HG03066 (cell line): ENCODE data around the gene GBP7.
"Not testable (repeated sequence)": the region's sequence is repeated elsewhere in the genome, so short reads cannot be mapped to it uniquely, and the experiment has no call there.

Experiments
- ATAC-seq: cut with Tn5 transposase; IDR thresholded peaks from one replicate; pipeline ENCODE4 v1.9.1; 2021; ENCODE audit warnings: low read depth; ENCODE audit not compliant: unreplicated experiment

The GBP7 gene

DNA sequence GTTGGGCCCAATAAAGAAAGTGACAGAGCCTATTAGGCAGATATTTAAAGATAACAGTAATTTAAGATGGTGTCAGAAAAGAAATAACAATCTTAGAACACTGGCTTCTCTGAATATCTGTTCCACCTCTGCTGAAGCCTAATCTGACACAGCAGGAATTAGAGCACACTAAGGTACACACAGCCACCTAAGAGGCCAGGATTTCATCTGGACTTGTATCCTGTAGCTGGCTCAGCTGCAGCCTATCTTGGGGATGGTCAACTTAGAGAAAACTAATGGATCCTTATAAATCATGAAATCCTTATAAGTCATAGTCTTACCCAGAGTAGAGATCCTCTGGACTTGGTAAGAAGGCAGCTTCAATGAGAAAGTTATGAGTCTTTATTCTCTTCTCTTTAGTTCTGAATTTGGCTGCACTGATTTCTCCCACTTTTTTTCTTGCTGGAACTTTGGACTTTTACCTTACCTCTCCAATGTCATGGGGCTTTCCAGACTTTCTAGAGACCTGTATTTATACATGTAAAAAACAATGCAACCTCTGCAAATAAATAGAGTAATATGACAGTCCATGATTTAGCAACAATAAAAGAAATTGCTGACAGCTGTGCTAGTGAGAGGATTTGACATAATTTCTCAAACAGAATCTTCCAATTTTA, at the start of gene GBP7:
Gene GBP7 (minus strand): TSS at position 403 of the 656 bp plus-strand sequence. CDS start 4,068 bp downstream, outside the sequence.
- ATAC-seq: no peak

DNA sequence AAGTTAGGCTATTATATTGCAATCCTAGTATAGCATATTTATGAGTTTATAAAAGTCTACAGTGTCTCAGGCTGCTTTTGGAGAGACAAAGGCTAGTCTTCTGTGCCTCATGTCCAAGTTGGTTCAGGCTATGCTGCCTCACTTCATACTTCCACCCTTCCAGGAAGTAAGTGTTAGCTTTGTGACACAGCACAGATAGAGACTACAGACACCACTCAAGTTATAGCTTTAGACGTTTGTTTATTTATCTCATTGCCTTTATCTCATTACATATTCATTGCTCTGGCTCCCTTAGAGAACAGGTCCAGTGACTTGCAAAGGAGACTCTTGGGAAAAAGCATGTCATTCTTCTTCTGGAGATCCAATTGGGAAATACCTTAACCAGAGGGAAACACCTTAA, 45.5 kb upstream of the GBP7 start:
- no peak for ATAC-seq

DNA sequence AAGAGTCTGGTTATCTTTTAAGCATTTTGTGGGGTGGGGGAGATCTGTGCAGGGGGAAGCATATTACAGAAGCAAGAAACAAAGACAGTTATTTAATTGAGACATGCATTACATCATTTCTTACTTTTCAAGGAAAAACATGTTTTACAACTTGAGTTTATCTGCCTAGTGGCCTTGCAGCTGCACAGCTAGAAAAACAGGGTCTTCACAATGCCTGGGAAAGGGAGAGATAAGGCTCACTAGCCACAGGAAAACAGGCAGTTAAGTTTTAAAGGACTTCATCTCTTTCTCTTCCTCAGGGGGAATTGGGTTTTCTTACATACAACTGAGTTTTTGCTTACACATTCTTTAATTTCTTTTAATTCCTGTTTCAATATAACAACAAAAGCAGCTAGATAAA, 44.0 kb upstream of the GBP7 start:
- ATAC-seq: not testable (repeated sequence)

DNA sequence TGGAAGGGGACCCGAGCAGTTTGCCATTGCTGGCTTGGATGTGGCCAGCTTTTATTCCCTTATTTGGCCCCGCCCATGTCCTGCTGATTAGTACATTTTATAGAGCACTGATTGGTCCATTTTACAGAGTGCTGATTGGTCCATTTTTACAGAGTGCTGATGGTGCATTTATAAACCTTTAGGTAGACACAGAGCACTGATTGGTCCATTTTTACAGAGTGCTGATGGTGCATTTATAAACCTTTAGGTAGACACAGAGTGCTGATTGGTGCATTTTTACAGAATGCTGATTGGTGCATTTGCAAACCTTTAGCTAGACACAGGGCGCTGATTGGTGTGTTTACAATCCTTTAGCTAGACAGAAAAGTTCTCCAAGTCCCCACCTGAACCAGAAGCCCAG, 43.1 kb upstream of the GBP7 start:
- ATAC-seq: not testable (repeated sequence)

- ATAC-seq: no peak
Measured at GRCh38 chr1:89213347-89213746, 37.5 kb upstream of the GBP7 start.

GRCh38 chr1:89211035-89211634, 35.3 kb upstream of the GBP7 start:
- ATAC-seq: no peak

GRCh38 chr1:89206373-89206772, 30.6 kb upstream of the GBP7 start:
- no peak for ATAC-seq

DNA sequence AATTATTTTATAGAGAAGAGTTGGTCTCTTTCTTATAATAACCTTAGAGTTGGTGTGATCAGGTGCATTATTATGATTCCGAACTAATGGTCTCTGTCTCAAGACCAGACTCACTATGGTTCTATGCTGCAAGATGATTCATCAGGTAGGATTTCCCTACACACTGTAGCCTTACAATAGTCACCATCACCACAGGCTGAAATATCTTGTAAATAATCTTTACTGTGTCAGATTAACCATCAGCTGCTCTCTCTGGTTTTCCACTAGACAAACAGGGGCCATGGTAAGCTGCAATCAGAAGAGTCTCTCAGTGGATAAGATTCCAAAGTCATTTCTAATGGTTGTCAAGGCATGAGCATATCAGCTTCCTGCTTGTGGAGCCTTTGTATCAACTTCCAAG, 27.4 kb upstream of the GBP7 start:
- ATAC-seq: no peak

DNA sequence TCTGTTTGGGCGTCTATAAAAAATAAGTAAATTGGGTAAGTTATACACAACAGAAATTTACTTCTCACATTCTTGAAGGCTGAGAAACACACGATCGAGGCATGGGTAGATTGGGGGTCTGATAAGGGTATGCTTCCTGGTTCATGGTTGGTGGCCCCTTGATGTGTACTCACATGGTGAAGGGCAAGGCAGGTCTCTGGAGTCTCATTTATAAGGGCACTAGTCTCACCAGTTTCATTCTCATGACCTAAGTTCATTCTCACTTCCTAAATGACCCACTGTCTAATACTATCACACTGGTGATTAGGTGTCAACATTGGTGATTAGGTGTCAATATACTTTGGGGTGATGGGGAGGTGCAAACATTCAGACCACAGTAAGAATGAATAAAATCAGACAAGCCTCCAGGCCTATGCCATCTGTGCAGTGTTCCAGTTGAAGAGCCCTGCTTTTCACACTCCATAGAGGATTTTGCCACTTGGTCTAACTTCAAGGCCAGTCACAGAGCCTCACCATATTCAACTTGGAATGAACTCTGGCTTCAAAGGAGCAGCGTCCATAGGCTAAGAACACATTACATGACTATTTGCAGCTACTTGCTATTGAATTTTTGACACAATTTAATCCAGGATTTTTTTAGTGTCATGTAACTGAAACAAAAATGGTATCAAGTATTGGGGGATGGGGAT, 25.4 kb upstream of the GBP7 start:
- peak; percentile 65 for ATAC-seq

- no peak for ATAC-seq
Measured at GRCh38 chr1:89200663-89201062, 24.9 kb upstream of the GBP7 start.

DNA sequence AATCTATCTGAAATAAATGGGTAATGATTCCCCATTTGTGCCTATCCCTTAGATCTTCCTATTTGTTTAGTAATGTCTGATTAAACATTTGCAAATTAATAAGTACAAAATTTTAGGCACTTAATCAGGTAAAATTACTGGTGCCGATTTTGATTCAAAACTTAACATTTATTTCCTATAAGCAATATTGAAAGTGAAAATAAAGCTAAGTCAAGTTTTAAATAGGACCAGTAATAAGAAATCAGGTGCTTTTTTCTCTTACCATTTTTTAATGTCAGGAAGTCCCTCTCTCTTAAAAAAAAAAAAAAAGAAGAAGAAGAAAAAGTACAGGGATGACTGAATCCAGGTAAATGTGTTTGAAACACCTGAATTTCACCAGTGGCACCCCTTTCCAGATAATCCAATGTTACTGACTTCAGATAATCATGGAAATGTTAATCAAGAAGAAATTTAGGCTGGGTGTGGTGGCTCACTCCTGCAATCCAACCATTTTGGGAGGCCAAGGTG, 23.8 kb upstream of the GBP7 start:
- no peak for ATAC-seq

DNA sequence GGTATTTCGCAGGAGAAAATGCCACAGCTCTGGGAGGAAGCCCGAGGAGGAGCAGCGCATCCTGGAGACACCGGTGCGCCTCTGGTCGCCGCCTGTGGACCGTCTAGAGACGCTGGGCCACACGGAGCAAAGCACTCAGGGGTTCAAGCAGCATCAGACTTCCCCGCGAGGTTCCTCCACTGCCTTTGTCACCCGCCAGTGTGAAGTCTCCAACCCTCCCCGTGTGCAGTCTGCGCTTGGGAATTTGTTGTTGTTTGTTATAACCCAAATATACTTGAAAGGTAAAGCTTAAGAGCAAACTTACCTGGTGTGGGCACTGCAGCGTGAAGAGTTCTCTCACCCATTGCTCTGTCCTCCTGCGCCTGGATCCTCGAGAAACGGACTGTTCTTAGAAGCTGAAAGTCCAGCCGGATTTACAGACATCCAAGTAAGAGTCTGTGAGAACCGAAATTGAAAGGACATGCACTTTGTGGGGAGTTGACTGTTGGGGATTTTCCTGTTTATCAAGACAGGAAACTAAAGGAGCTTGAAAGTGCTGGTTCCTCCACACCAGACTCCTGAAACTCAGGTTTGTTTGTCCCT, 22.8 kb upstream of the GBP7 start, which contains the start of gene GBP4:
Gene GBP4 (minus strand): TSS at position 452 of the 582 bp plus-strand sequence. CDS start 108 bp downstream, at position 344.
- peak; percentile 59 for ATAC-seq

DNA sequence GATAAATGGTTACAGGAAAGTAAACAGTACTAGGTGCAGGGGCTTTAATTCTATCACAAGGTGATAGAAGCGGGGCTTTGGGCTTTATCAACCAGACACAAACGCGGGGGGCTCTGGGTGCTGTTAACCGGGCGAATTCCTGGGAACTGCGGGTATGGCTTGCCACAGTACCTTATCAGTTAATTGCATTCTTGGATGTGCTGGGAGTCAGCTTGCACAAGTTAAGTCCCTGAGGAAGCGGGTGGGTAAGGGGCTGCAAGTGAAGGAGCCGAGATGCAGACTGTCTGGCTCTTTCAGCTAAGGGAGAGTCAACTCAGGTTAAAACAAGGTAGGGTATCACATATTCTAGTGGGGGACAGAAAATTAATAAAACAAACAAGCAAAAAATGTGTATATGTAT, 22.3 kb upstream of the GBP7 start:
- ATAC-seq: no peak

- ATAC-seq: no peak
Measured at GRCh38 chr1:89195476-89195875, 19.7 kb upstream of the GBP7 start.

DNA sequence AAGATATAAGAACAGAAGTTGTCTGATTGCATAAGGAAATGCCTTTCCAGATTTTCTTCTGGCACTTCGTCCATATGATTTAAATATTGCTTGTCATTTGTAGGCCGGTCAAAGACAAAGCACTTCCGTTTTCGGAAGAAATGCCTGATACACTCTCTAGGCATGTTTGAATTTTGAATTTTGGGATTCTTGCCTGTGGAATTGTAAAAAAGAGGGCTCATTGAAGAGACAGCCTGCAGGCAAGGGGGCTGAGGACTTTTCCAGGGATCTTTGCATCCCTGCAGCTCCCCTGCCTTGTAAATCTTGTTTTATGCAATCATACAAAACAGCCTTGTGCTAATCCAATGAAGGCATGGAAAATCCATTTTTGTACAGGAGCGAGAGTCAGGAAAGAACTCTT, 15.5 kb upstream of the GBP7 start:
- no peak for ATAC-seq

- ATAC-seq: no peak
Measured at GRCh38 chr1:89190017-89190416, 14.2 kb upstream of the GBP7 start.

- ATAC-seq: no peak
Measured at GRCh38 chr1:89179343-89179742, 3.5 kb upstream of the GBP7 start.

GRCh38 chr1:89176971-89177370, 1.2 kb upstream of the GBP7 start:
- no peak for ATAC-seq

DNA sequence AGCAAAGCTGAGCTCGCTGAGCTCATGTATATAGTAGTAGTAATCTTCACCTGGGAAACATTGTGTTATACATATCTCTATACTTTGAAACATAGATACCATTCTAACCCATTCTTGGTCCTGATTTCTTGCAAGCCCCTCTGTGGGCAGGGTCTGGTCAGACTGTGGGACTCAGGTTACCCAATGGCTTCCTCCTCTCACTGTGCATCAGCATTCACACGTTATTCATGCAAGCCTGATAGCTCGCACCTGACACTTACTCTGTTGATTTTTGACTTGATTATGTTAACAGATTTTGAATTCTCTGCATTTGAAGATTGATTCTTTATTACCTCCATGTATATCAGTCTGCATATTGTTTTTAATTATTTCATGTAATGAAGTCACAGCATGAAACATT, 1.3 kb downstream of the GBP7 start:
- ATAC-seq: no peak

GRCh38 chr1:89172468-89173143, 3.2 kb downstream of the GBP7 start:
- no peak for ATAC-seq

GRCh38 chr1:89171067-89171438, 4.8 kb downstream of the GBP7 start:
- no peak for ATAC-seq
